Medulla oblongata (tissue), 1 donor: Measurements from ENCODE around the gene OR10A2.
"Not testable (repeated sequence)": the region's sequence is repeated elsewhere in the genome, so short reads cannot be mapped to it uniquely, and the experiment has no call there.

ENCODE experiments used
- DNase-seq: peaks from one replicate; pipeline ENCODE4 v3.0.0-alpha.2; 2015; ENCODE audit errors: extremely low spot score

The OR10A2 gene

DNA sequence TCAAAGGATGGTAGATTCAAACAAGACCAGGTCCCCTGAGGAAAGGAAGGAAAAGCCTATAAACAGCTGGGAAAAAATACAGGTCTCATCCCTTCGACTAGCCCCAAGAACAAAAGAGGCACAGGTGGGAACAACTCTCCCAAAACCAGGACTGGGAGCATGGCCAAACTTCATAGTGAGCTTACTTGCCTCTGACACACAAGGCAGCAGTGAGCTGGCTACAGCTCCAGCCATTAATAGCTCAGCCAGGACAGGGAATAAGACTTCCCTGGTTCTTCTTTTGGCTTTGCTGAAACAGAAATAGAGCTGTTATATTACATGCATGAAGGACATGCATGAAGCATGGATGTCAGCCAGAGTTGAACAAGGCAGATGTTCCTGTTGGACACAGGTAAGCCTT, at the start of gene OR10A2:
Gene OR10A2, plus strand, starts transcription at position 97 of the 400 bp plus-strand sequence. CDS start 6,698 bp downstream, outside the sequence.
- no peak for DNase-seq

GRCh38 chr11:6813656-6814055, 49.2 kb upstream of the OR10A2 start:
- DNase-seq = no peak

DNA sequence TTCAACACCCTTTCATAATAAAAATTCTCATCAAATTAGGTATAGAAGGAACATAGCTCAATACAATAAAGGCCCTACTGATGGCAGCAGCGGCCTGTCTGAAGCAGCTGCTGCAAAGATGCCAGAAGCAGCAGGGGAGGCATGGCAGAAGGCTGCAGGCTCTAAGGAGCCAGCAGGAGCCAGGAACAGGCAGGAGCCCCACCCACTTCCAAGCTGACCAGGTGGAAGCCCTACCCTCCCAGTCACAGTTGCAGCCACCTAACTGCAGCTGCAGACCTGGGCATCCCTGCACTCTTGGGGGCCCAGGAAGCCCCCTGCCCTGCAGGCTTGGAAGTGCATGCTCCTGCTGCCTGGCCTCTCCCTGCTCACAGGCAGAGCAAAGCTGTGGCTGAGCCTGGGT, 45.2 kb upstream of the OR10A2 start:
- DNase-seq = no peak

GRCh38 chr11:6818967-6819366, 43.9 kb upstream of the OR10A2 start:
- no peak for DNase-seq

DNA sequence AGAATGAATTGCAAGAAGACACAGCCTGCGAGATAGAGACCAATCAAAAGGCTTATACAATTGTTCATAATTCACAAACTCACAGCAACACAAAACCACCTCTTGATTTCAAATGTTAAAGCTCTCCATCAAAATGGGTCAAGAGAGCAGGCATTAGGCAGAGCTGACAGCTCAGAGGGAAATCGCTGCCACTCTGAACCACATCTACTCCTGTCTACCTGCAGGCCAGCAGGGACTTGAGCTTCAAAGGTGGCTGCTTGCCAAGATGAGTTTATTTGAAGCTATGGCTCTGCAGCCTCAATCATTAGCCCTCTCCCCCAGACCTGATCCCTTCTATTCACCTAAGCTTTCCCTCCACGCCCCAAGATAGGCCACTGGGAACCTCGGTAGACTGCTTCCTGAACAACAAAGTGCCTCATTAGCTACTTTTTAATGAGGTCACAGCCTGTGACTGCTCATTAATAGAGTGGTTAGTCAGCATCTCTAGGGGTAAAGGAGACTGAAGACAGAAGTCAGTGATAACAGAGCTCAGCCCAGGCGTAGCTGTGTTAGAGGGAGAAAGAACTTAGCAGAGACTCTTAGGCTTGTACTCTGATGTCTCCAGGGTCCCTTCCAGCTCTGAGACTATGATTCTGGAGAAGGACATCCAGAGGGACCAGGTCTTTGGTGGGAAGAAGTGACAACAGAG, 38.6 kb upstream of the OR10A2 start:
- DNase-seq = no peak

GRCh38 chr11:6825231-6825744, 37.6 kb upstream of the OR10A2 start:
- DNase-seq = no peak

DNA sequence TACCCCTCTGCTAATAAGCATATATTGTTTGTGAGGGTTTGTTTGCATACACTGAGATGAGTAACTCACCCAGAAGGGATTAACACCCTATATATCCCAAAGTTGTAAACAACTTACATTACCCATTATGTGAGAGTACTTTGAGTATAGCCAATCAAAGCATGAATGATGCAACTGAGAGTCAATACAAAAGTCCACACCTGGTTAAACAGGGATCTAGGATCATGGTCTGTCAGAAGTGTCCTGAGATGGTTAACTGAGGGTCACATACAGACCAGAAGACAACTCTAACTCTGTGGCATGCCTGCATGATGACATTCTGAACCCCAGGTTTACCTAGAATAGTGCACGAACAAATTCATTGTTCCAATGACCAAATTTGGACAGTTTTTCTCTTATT, 34.8 kb upstream of the OR10A2 start:
- no peak for DNase-seq

- no peak for DNase-seq
These were observed 29.5 kb upstream of the OR10A2 start for GRCh38 chr11:6833356-6833755.

GRCh38 chr11:6834021-6834420, 28.8 kb upstream of the OR10A2 start:
- peak; percentile 3 for DNase-seq

GRCh38 chr11:6841694-6842093, 21.2 kb upstream of the OR10A2 start:
- no peak for DNase-seq

- DNase-seq = no peak
These were observed 19.2 kb upstream of the OR10A2 start for GRCh38 chr11:6843670-6844069.

GRCh38 chr11:6844356-6844755, 18.5 kb upstream of the OR10A2 start:
- no peak for DNase-seq

DNA sequence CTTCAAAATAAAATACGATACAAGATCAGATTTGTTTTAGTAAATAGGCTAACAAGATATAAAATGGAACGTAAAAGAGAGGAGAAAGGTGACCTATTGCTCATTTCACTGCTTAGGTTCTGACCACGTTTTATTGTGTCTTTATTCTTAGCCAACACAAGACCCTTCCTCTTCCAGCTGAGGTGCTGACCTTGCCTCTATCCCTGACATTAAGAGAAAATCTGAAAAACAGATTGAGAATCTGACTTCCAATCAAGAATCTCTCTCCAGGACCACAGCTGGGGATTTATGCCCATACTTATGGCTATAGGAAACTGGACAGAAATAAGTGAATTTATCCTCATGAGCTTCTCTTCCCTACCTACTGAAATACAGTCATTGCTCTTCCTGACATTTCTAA, 17.5 kb upstream of the OR10A2 start, which contains the start of gene OR10A5:
Gene OR10A5, plus strand, starts transcription at position 301 of the 400 bp plus-strand sequence. Its CDS starts 0 bp downstream, at position 301.
- DNase-seq = no peak

- DNase-seq = no peak
These were observed 12.3 kb upstream of the OR10A2 start for GRCh38 chr11:6850526-6850925.

GRCh38 chr11:6854801-6855200, 8.1 kb upstream of the OR10A2 start:
- DNase-seq = not testable (repeated sequence)

DNA sequence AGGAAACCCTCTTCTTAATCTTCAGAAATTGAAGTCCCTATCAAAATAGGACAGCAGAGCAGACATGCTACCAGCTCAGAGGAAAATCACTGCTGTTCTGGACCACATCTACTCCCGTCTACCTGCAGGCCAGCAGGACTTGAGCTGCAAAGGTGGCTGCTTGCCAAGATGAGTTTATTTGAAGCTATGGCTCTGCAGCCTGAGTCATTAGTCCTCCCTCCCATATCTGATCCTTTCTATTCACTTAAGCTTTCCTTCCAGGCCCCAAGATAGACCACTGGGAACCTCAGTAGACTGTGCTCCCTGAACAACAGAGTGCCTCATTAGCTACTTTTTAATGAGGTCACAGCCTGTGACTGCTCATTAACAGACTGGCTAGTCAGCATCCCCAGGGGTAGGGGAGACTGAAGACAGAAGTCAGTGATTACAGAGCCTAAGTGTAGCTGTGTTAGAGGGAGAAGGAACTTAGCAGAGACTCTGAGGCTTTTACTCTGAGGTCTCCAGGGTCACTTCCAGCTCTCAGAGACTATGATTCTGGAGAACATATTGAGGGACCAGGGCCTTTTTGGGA, 6.8 kb upstream of the OR10A2 start:
- DNase-seq = no peak

DNA sequence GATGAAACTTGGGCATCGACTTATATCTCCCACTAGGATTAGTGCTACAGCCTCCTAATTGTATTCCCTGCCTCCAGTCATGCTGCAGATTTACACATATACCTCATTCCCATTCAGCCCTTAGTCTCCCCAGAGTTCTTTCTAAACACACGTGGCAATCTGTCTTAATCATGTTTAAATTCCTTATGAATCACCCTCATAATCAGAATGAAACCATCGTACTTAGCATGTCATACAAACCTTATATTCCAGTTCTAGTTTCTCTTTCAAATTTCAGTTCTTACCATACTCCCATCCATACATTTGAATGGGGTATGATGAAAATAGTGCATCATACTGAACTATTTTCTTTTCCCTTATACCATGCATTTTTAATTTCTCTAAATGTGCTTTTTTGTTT, 6.0 kb upstream of the OR10A2 start:
- no peak for DNase-seq

- DNase-seq = no peak
These were observed 1.6 kb downstream of the OR10A2 start for GRCh38 chr11:6864438-6864837.

- no peak for DNase-seq
These were observed 8.4 kb downstream of the OR10A2 start for GRCh38 chr11:6871278-6871677.

DNA sequence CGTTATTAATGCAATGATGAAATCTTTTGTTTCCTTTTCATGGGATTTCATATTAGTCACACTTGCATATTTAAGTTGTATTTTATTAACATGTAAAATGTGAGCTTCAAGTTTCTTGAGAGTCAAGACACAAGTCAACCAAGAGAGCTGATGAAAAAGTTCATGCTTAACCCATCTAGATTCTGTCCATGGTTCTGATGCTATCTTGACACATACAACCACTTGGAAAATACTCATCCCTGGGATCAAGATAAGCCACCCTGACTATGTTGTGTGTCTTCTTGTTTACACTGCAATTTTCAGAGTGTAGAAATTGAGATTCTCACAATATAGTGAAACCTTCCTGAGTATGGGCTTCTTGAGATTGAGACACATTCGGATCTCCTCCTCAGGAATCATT, 12.9 kb downstream of the OR10A2 start:
- no peak for DNase-seq

DNA sequence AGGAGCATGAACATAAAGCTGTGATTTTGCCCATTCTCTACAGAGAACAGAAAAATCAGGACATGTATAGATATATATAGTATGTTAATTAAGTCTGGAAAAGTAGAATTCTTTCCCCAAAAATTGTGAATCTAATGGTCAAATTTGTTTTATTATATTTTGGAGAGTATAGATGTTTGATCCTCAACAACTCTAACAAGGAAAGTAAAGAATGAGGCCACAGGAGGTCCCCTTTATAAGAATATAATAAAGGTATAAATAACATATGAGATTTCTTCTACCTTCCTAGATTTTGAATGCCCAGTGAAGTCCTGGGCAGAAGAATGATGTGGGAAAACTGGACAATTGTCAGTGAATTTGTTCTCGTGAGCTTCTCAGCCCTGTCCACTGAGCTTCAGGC, 13.5 kb downstream of the OR10A2 start, which contains the start of gene OR10A4:
Gene OR10A4, plus strand, starts transcription at position 301 of the 400 bp plus-strand sequence. Its CDS starts 23 bp downstream, at position 324.
- no peak for DNase-seq

GRCh38 chr11:6876914-6877313, 14.1 kb downstream of the OR10A2 start:
- no peak for DNase-seq

DNA sequence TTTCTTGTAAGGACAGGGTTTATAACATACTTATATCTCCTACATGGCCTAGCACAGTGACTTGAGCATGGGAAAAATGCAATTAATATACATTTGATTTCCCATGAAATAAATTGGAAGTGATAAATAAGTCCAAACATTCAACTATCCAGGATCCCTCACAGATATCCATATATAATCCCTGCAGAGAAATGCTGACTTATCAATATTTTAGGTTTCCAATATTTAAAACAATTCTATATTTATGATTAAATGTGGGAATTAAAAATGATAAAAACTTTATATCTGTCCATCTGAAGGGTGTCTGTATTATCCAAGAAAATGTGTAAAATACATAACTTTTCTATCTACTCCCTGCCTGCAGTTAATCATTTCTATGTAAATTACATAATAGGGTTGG, 19.9 kb downstream of the OR10A2 start:
- DNase-seq = no peak
